Myocyte (in vitro differentiated cells): ENCODE data around the gene VCL. TPM values are rescaled to one million over a fixed set of nuclear protein-coding genes. Genes with fewer than 3 reads are reported as not detected.

Experiments
- DNase-seq: peaks from one replicate; pipeline ENCODE4 v3.0.0-alpha.2; 2012; ENCODE audit warnings: low read depth
- total RNA-seq: library from RNA; depleted of rRNA; stranded (reverse); fragments of >200 nt; gene quantifications from 2 replicates; pipeline ENCODE4 v1.2.3, GENCODE V29; 2014

Gene VCL
- total RNA-seq, 1 donor from 2014 or later: 240 TPM

DNA sequence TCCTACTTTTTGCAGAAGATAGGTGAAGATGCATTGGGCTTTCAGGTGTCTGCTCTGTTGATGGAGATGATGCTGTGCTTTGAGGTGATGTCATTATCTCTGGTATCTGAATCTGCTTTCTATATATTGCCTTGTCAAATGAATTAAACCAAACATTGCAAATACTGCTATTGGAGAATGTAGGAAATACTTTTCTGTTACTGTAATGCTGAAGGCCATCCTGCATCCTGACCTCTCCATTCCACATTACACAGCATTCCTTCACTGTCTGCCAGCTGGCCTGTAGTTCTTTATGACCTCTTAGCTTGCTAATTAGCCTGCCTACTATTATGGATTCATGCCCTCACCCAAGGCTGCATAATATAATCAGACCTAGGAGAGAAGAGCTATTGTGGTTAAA is 73.2 kb downstream of the VCL start:
- peak; percentile 55 for DNase-seq

GRCh38 chr10:74072503-74072902 is 74.6 kb downstream of the VCL start:
- DNase-seq: peak; percentile 77

- no peak for DNase-seq
Observed at GRCh38 chr10:74075906-74076305, 78.0 kb downstream of the VCL start.

DNA sequence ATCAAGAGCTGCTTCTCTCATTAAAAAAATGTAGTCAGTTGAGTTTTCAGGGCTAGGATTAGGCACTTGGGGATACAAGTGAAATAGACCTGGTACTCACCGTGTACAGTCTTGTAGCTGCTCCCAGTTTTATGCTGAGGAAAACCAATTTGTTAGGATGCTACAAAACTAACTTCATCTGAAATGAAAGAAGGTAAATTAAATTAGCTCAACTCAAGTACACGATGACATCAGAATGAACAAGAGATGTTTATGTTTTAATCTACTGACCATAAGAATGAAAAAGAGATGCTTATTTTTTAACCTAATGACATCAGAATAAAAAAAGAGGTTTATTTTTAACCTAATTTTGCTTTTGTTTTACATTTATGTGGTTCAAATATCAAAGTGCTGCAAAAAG is 79.0 kb downstream of the VCL start:
- DNase-seq: no peak

- DNase-seq: no peak
Observed at GRCh38 chr10:74077416-74077815, 79.5 kb downstream of the VCL start.

- DNase-seq: peak; percentile 85
Observed at GRCh38 chr10:74078037-74078436, 80.1 kb downstream of the VCL start.

GRCh38 chr10:74079028-74079935 is 81.4 kb downstream of the VCL start:
- DNase-seq: peak; percentile 69

- DNase-seq: peak; percentile 15
Observed at GRCh38 chr10:74079936-74080590, 82.1 kb downstream of the VCL start.

DNA sequence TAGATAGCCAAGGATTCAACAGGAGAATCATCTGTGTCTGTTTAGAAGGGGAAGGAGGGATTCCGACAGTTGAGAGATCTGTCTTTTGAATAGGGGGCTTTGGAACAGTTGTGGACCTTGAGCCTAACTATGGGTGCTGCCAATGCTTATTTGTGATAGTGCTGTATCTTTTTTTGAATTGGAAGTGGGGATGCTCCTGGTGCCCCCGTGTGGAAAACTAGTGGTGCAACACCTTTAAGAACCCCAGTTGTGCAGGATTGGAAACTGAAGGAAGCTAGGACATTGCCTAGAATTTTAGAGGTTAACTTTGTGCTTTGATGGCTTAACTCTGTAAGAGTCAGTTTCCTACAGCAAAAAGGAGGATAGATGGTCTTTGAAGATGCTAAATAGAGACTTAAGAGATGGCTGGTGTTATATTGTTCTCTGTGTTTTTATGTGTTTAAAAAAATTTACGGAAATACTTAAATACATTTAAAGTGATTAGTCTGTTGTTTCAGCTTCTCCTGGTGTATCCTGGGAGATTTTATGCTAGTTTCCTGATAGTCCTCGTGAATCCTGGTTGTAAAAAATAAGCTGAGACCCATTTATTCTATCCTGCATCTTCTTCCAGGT is 83.4 kb downstream of the VCL start:
- DNase-seq: peak; percentile 78

DNA sequence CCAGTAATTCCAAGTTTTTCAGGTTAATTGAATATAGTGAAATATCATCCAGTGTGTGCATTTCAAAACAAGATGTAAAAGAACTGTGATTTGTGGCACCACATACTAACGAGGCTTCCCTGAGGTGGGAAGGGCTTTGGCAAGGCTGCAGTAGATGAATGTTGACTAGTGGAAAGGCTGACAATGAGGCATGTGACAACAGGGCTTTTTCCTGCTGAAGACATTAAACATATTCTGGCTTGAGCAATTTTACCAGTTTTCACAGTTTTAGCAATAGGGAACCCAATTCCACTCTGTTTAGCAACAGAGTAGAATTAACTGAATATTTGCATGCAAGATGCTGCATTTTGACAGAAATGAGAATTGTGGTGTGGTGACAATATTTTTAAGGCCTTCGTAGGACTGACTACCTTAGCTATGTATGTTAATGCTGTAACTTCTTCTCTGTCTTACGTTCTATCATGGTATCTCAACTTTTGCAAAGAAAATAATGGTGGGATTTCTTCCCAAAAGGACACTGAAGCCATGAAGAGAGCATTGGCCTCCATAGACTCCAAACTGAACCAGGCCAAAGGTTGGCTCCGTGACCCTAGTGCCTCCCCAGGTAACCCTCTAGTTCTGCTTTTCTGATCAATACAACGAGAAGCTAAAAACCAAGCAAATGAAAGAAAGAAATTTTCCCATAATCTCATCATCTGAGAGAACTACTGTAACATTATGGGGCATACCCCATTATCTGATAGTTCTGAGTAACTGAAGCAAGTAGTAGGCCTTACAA is 84.2 kb downstream of the VCL start:
- no peak for DNase-seq

DNA sequence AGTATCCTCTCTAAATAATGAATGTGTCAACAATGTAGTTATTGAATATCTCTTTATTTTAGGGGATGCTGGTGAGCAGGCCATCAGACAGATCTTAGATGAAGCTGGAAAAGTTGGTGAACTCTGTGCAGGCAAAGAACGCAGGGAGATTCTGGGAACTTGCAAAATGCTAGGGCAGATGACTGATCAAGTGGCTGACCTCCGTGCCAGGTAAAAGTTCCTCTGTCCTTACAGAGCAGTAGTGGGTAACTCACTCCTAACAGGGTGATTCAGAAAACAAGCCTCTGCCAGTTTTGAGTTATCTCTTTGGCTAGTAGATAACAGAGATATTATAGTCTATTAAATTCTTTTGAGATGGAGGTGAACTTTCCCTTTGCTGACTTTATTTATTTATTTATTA is 85.4 kb downstream of the VCL start:
- DNase-seq: no peak

GRCh38 chr10:74084955-74085354 is 87.0 kb downstream of the VCL start:
- DNase-seq: no peak

GRCh38 chr10:74086317-74086716 is 88.4 kb downstream of the VCL start:
- DNase-seq: no peak

- no peak for DNase-seq
Observed at GRCh38 chr10:74088722-74089121, 90.8 kb downstream of the VCL start.

DNA sequence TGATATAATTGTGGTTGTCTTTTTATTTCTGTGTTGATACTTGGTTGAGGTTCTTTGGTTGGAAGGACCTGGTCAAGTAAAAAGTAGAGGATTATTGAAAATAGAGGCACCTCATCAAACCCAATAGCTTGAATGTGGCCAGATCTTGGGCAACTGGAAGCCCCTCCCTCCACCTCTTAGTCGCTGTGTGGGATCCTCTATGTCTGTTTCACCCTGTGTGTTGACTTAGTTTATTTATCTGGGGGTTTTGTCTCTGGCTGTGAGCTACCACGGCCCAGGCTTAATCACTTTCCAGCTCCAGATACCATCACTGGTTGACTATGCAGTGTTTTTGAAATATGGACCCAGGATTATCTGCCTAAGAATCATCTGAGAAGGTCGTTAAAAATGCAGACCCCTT is 94.5 kb downstream of the VCL start:
- DNase-seq: no peak

DNA sequence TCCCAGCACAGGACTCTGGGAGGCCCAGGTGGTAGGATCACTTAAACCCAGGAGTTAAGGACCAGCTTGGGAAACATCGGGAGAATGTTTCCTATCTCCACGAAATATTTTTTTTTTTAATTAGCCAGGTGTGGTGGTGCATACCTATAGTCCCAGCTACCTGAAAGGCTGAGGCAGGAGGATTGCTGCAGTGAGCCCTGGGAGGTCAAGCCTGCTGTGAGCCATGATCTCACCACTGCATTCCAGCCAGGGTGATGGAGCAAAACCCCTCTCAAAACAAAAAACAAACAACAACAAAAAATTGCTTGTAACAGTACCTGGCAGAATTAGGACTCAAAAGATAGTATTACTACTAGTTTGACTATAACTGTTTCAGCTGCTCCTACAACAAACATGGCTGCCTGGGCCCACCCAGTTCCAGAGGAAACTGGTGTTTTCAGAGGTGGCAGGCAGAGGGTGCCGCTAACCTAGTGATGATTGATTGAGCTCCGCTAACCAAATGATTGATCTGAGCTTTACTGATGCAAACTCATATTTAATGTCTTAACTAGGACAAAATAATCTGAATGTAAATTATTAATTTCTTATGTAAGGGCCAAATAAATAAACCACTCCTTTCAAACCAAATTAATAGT is 95.7 kb downstream of the VCL start:
- DNase-seq: no peak

- no peak for DNase-seq
Observed at GRCh38 chr10:74094231-74094630, 96.3 kb downstream of the VCL start.

DNA sequence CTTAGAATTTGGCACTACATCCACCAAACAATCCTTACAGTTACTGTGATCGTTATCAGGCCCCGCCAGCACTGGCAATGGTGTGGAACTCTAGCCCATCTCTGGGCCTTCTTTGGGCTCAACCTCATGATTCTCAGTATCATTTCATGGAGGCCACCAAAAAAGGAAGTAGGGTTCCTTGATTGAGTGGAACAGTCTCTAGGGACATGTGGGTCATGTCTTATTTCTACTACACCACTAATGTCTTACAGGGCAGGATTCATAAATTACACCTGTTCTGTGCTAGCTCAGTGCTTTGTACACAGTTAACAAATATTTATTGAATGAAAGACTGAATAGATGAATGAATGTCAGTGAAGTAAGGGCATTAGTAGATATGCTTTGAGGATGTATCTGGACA is 98.9 kb downstream of the VCL start:
- peak; percentile 48 for DNase-seq

GRCh38 chr10:74097776-74098175 is 99.9 kb downstream of the VCL start:
- DNase-seq: no peak

DNA sequence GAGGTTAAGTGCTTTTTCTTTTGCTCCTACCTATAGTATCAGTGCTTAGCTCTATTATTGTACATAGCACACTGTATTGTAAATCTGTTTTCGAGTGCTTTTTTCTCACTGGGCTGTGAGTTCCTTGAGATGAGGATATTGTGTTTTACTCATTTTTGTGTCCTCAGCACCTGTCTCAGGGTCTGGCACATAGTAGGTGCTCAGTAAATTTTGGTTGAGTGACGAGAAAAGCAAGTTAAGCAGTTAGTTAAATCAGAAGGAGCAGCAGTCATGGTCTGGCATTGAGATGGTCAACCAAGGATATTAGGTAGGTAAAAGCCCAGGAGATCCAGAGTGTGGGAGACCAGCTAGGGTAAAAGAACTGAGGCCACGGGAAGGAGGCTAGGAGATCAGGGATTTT is 101.5 kb downstream of the VCL start:
- no peak for DNase-seq

GRCh38 chr10:74099836-74100235 is 101.9 kb downstream of the VCL start:
- no peak for DNase-seq
